Parathyroid adenoma (tissue), 2 donors: Measurements from ENCODE around the gene CDH4.

Experiments
- H2AFZ ChIP-seq: fragments of 300-600 bp; sonication (generic); one replicate; pipeline ENCODE4 v1.7.0; 2017; ENCODE audit warnings: antibody characterized with exemption, mild to moderate bottlenecking
- H3K27ac ChIP-seq: fragments of 300-600 bp; sonication (generic); one replicate; pipeline ENCODE4 v1.7.0; 2017
- H3K27me3 ChIP-seq: fragments of 300-600 bp; sonication (generic); one replicate; pipeline ENCODE4 v1.7.0; 2017; ENCODE audit warnings: low read length; ENCODE audit not compliant: control insufficient read depth, insufficient read depth
- H3K36me3 ChIP-seq: fragments of 300-600 bp; sonication (generic); one replicate; pipeline ENCODE4 v1.7.0; 2017; ENCODE audit warnings: low read length; ENCODE audit not compliant: control insufficient read depth, insufficient read depth
- H3K4me1 ChIP-seq: fragments of 300-600 bp; sonication (generic); one replicate; pipeline ENCODE4 v1.7.0; 2017; ENCODE audit warnings: control low read depth
- H3K4me2 ChIP-seq: fragments of 300-600 bp; sonication (generic); one replicate; pipeline ENCODE4 v1.7.0; 2017; ENCODE audit warnings: low read length
- H3K4me3 ChIP-seq: fragments of 300-600 bp; sonication (generic); one replicate; pipeline ENCODE4 v1.7.0; 2017; ENCODE audit warnings: low read depth, low read length
- H3K79me2 ChIP-seq: fragments of 300-600 bp; sonication (generic); one replicate; pipeline ENCODE4 v1.7.0; 2017; ENCODE audit warnings: control low read depth
- H3K9ac ChIP-seq: fragments of 300-600 bp; sonication (generic); one replicate; pipeline ENCODE4 v1.7.0; 2017; ENCODE audit warnings: mild to moderate bottlenecking
- H3K9me3 ChIP-seq: fragments of 300-600 bp; sonication (generic); one replicate; pipeline ENCODE4 v1.7.0; 2017; ENCODE audit warnings: low read length; ENCODE audit not compliant: control insufficient read depth
- CTCF ChIP-seq: fragments of 300-600 bp; sonication (generic); IDR thresholded peaks from one replicate; pipeline ENCODE4 v1.7.0; 2017; ENCODE audit warnings: antibody characterized with exemption, mild to moderate bottlenecking
- donor health status: primary hyperparathyroidism.

The CDH4 gene

DNA sequence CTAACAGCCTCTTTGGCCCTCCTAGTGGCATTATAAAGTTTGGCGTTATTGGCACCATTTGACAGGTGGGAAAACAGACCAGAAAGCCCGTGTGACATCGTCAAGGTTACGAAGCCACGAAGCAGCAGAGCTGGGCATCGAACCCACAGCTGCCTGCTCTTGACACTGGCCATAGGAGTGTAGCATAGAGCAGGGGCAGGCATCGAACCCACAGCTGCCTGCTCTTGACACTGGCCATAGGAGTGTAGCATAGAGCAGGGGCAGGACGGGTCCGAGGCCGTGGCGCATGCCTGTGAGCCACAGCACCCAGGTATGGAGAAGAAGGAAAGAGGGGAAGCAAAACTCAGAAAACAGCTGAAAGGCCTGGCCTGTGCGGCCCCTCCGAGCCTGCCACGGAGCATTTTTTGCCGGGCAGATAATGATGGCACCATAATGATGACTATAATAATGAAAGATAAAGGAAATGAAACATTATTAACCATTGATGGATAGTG is 33.1 kb downstream of the CDH4 start:
- Histone ChIP-seq H2AFZ (no peak overlapping the region), H3K79me2 (no peaks in the 10 kb centered on the region), H3K4me3 (no peak overlapping the region), H3K4me2 (no peak overlapping the region), H3K27ac (no peak overlapping the region), H3K27me3 (no peaks in the 10 kb centered on the region), H3K4me1 (no peaks in the 10 kb centered on the region), H3K36me3 (no peaks in the 10 kb centered on the region), H3K9ac (no peak overlapping the region), H3K9me3 (no peaks in the 10 kb centered on the region)
- no peak for TF ChIP-seq CTCF

GRCh38 chr20:61285691-61286090 is 33.6 kb downstream of the CDH4 start:
- Histone ChIP-seq H2AFZ (no peak overlapping the region), H3K36me3 (no peaks in the 10 kb centered on the region), H3K4me1 (no peaks in the 10 kb centered on the region), H3K9me3 (no peaks in the 10 kb centered on the region), H3K27me3 (no peaks in the 10 kb centered on the region), H3K9ac (no peak overlapping the region), H3K27ac (no peak overlapping the region), H3K4me2 (no peak overlapping the region), H3K4me3 (no peak overlapping the region), H3K79me2 (no peaks in the 10 kb centered on the region)
- TF ChIP-seq CTCF = no peak

DNA sequence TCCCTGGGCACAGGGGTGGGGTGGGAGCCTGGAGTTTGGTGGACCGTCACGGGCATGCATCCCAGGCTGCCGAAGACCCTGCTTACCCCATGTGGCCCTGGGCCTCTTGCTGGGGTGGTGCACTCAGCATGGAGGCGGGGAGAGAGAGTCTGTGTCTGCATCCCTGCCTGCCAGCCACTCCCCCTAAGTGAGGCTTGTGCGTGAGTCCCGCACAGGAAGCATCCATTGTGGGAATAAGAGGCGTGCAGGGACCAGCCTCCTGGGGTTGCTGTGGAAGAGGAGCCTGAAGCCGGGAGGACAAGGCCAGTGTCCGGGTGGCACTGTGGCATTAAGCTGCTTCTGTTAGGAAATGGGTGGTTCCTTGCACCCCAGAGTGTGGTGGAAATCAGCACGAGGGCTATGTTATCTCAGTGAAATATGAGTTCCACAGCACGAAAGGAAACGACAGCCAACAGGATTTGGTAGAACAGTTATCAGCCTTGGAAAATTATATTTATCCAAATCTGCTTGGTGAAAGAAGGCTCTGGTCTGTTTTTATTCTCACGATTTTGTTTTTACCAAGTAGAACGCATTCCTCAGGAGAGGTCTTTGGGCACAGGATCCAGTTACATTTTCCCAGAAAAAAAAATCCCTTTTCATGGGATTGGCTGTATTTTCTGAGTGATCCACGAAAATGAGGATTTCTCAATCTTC is 35.7 kb downstream of the CDH4 start:
- H3K79me2 ChIP-seq = no peaks in the 10 kb centered on the region
- H3K4me2 ChIP-seq = no peak overlapping the region
- no peaks in the 10 kb centered on the region for H3K36me3 ChIP-seq
- no peaks in the 10 kb centered on the region for H3K27me3 ChIP-seq
- no peak for TF ChIP-seq CTCF
- H3K4me1 ChIP-seq = no peaks in the 10 kb centered on the region
- H3K4me3 ChIP-seq = no peak overlapping the region
- no peak overlapping the region for H3K27ac ChIP-seq
- no peak overlapping the region for H2AFZ ChIP-seq
- no peak overlapping the region for H3K9ac ChIP-seq
- H3K9me3 ChIP-seq = no peaks in the 10 kb centered on the region

DNA sequence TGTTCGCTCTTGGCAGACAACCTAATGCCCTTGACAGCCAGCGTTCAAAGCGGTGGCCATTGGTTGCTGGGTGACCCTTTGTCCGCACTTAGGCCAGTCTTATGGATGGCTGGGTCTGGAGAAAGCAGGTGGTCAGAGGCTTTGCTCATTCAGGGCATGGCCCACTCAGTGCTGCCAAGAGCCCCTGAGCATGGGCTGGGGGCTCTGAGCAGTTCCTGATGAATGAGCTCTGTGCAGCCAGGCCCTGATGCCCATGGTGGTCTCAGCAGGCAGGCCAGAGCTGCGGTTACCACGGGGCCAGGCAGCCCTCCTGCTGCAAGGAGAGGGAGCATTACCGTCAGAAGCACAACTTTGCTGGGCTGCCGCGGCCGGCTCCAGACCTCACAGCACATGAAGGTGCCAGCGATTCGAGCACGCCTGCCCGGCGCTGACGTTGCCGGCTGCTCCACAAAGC is 36.3 kb downstream of the CDH4 start:
- no peak overlapping the region for H2AFZ ChIP-seq
- no peaks in the 10 kb centered on the region for H3K4me1 ChIP-seq
- H3K9ac ChIP-seq = no peak overlapping the region
- no peak for TF ChIP-seq CTCF
- no peaks in the 10 kb centered on the region for H3K9me3 ChIP-seq
- no peaks in the 10 kb centered on the region for H3K79me2 ChIP-seq
- H3K27me3 ChIP-seq = no peaks in the 10 kb centered on the region
- no peak overlapping the region for H3K27ac ChIP-seq
- H3K4me3 ChIP-seq = no peak overlapping the region
- H3K36me3 ChIP-seq = no peaks in the 10 kb centered on the region
- no peak overlapping the region for H3K4me2 ChIP-seq

GRCh38 chr20:61289166-61289565 is 37.1 kb downstream of the CDH4 start:
- H3K9me3 ChIP-seq = no peaks in the 10 kb centered on the region
- H3K79me2 ChIP-seq = no peaks in the 10 kb centered on the region
- no peaks in the 10 kb centered on the region for H3K36me3 ChIP-seq
- no peak overlapping the region for H3K4me3 ChIP-seq
- no peak for TF ChIP-seq CTCF
- H3K9ac ChIP-seq = no peak overlapping the region
- H3K27me3 ChIP-seq = no peaks in the 10 kb centered on the region
- H3K27ac ChIP-seq = no peak overlapping the region
- H3K4me1 ChIP-seq = no peaks in the 10 kb centered on the region
- H2AFZ ChIP-seq = no peak overlapping the region
- H3K4me2 ChIP-seq = no peak overlapping the region
